Upper lobe of left lung (tissue), 4 donors: ENCODE results near the gene LACTB.

Source experiments
- EP300 ChIP-seq, 4 donors: sonication (generic); formaldehyde crosslinking; IDR thresholded peaks; one replicate each; pipeline ENCODE4 v1.5.1; 2017; ENCODE audit warnings: antibody characterized with exemption in 4 of 4, control low read depth in 2 of 4
- POLR2A ChIP-seq, 4 donors: fragments of 450-650 bp; IDR thresholded peaks; one replicate each; pipeline ENCODE4 v1.5.1; 2016 to 2017; ENCODE audit warnings: antibody characterized with exemption in 4 of 4, mild to moderate bottlenecking in 2 of 4
- POLR2AphosphoS5 ChIP-seq, 2 donors: sonication (generic); formaldehyde crosslinking; IDR thresholded peaks; one replicate each; pipeline ENCODE4 v1.5.1; 2017; ENCODE audit warnings: antibody characterized with exemption in 2 of 2
- TF ChIP-seq, protein P1 (sequence below), 6 experiments: fragments of 450-650 bp in 4 of 6; fragments of 200-600 bp in 2 of 6; sonication (generic) in 2 of 6; IDR thresholded peaks; one replicate each; pipeline ENCODE4 v1.5.1; 2016 to 2019; ENCODE audit warnings: antibody characterized with exemption in 6 of 6

DNA sequence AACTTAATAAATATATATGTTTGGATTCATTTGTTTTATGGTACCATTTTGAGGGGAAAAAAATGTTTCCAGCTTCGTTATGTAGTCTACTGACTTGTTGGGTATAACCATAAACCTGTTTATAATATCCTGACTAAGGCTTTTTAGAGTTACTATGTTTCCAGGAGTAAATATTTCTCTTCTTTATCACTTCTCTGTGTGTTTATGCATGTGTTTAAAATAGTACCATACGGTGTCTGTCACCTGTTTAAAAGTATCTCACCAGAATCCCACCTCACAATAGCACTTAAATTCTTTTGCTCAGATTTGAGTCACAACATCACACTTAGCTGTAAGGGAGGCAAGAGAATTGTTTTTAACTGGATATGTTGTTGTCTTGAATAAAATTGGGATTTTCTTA is 15.1 kb downstream of the LACTB start:
- TF ChIP-seq, protein P1, sequence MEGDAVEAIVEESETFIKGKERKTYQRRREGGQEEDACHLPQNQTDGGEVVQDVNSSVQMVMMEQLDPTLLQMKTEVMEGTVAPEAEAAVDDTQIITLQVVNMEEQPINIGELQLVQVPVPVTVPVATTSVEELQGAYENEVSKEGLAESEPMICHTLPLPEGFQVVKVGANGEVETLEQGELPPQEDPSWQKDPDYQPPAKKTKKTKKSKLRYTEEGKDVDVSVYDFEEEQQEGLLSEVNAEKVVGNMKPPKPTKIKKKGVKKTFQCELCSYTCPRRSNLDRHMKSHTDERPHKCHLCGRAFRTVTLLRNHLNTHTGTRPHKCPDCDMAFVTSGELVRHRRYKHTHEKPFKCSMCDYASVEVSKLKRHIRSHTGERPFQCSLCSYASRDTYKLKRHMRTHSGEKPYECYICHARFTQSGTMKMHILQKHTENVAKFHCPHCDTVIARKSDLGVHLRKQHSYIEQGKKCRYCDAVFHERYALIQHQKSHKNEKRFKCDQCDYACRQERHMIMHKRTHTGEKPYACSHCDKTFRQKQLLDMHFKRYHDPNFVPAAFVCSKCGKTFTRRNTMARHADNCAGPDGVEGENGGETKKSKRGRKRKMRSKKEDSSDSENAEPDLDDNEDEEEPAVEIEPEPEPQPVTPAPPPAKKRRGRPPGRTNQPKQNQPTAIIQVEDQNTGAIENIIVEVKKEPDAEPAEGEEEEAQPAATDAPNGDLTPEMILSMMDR (IDR thresholded peaks at IDR 0.05): no peak
- TF ChIP-seq POLR2A (IDR thresholded peaks at IDR 0.05) (no peak), POLR2AphosphoS5 (IDR thresholded peaks at IDR 0.05) (no peak), EP300 (IDR thresholded peaks at IDR 0.05) (no peak)
